Fibroblast of gingiva (primary cell): ENCODE results near the gene OBP2B.
"Not testable (repeated sequence)": the region's sequence is repeated elsewhere in the genome, so short reads cannot be mapped to it uniquely, and the experiment has no call there.

ENCODE experiments used
- DNase-seq: peaks from one replicate; pipeline ENCODE4 v3.0.0-alpha.2; 2011; ENCODE audit warnings: low read depth

OBP2B gene

GRCh38 chr9:133201424-133202144, 7.5 kb downstream of the OBP2B start:
- DNase-seq, result no peak

GRCh38 chr9:133200631-133201030, 8.4 kb downstream of the OBP2B start:
- no peak for DNase-seq

GRCh38 chr9:133199648-133200321, 9.3 kb downstream of the OBP2B start:
- DNase-seq, result no peak

GRCh38 chr9:133195029-133195428, 14.0 kb downstream of the OBP2B start:
- DNase-seq, result no peak

- no peak for DNase-seq
Measured at GRCh38 chr9:133194597-133194996, 14.5 kb downstream of the OBP2B start.

GRCh38 chr9:133191989-133192388, 17.1 kb downstream of the OBP2B start:
- DNase-seq, result no peak

GRCh38 chr9:133189826-133190225, 19.2 kb downstream of the OBP2B start:
- DNase-seq, result no peak

- DNase-seq, result no peak
Measured at GRCh38 chr9:133188843-133189180, 20.2 kb downstream of the OBP2B start.

GRCh38 chr9:133188006-133188842, 20.8 kb downstream of the OBP2B start:
- DNase-seq, result no peak

GRCh38 chr9:133187561-133188005, 21.5 kb downstream of the OBP2B start:
- no peak for DNase-seq

GRCh38 chr9:133186736-133187135, 22.3 kb downstream of the OBP2B start:
- no peak for DNase-seq

- peak; percentile 57 for DNase-seq
Measured at GRCh38 chr9:133184971-133185370, 24.1 kb downstream of the OBP2B start.

- no peak for DNase-seq
Measured at GRCh38 chr9:133182151-133182550, 26.9 kb downstream of the OBP2B start.

GRCh38 chr9:133181561-133181960, 27.5 kb downstream of the OBP2B start:
- no peak for DNase-seq

- DNase-seq, result no peak
Measured at GRCh38 chr9:133180953-133181352, 28.1 kb downstream of the OBP2B start.

- DNase-seq, result no peak
Measured at GRCh38 chr9:133173056-133173455, 36.0 kb downstream of the OBP2B start.

- DNase-seq, result no peak
Measured at GRCh38 chr9:133171161-133171961, 37.7 kb downstream of the OBP2B start.

- no peak for DNase-seq
Measured at GRCh38 chr9:133170716-133171115, 38.3 kb downstream of the OBP2B start.

GRCh38 chr9:133169687-133170086, 39.4 kb downstream of the OBP2B start:
- DNase-seq, result not testable (repeated sequence)

GRCh38 chr9:133169102-133169501, 39.9 kb downstream of the OBP2B start:
- DNase-seq, result no peak

GRCh38 chr9:133168432-133168831, 40.6 kb downstream of the OBP2B start:
- DNase-seq, result no peak

- no peak for DNase-seq
Measured at GRCh38 chr9:133167769-133168168, 41.3 kb downstream of the OBP2B start.
